Erythroblast (primary cell): ENCODE results near the gene CACNB4.

ENCODE experiments used
- GATA1 ChIP-seq: IDR thresholded peaks from 2 replicates; pipeline ENCODE4 v1.6.1; 2011; ENCODE audit warnings: low read depth, mild to moderate bottlenecking, control low read depth, low read length, moderate library complexity
- POLR2A ChIP-seq: IDR thresholded peaks from 2 replicates; pipeline ENCODE4 v1.6.1; 2011; ENCODE audit warnings: mild to moderate bottlenecking, low read length

DNA sequence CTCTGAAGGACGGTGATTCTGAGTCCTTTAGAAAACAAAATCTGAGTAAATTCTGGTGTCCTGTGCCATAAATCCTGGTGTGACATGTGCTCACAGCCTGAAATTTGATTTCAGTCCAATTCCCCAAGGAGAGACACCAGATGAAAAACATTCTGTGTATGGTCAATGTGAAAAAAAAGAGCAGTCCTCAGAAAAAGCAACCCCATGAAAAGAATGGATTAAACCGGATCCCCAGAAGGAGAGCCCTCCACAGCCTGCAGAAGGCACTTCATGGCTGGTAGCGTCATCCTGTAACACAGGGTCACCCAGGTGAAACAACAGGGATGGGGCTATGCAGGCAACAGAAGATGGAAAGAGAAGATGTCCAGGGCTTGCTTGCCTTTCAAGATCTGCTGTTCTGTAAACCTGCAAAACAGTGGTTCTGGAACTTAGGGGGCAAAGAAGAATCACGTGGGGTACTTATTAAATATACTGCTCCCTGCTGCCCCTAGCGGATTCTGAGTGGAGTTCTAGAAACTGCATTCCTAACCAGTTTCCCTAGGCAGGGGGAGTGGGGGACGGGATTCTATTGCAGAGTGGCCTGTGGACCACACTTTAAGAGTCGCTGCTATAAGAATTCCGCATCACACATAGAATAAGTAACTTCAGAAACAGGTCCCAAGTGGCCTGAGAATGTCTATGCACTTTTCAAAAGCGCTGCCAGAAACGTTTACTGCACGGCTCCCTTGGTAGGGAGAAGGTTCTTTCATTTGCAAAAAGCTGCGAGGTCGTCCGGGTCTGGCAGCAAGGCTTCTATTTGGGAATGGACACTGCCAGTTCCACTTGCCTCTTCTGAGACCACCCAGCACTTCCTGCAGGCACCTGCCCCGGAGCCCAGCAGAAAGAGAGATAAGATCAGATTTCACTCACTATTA, 151.7 kb downstream of the CACNB4 start:
- TF ChIP-seq POLR2A, result no peak
- TF ChIP-seq GATA1, result no peak
